Kidney epithelial cell (primary cell): ENCODE results near the gene AGXT2. TPM values are rescaled to one million over a fixed set of nuclear protein-coding genes. Genes with fewer than 3 reads are reported as not detected.

Experiments
- DNase-seq: peaks from one replicate; pipeline ENCODE4 v3.0.0-alpha.2; 2010; ENCODE audit warnings: low read depth
- H3K27me3 ChIP-seq: 2 replicates; pipeline ENCODE4 v1.6.0; 2011; ENCODE audit warnings: low read length; ENCODE audit not compliant: control insufficient read depth, insufficient read depth
- H3K36me3 ChIP-seq: 2 replicates; pipeline ENCODE4 v1.5.1; 2011; ENCODE audit warnings: low read length; ENCODE audit not compliant: control insufficient read depth, insufficient read depth
- H3K4me3 ChIP-seq: 2 replicates; pipeline ENCODE4 v1.5.1; 2011; ENCODE audit warnings: low read depth, mild to moderate bottlenecking, control low read depth, low read length
- total RNA-seq: library from RNA; depleted of rRNA; stranded (reverse); fragments of >200 nt; gene quantifications from 2 replicates; pipeline ENCODE4 v1.2.3, GENCODE V29; 2015
- TF ChIP-seq, protein P1 (sequence below): IDR thresholded peaks from 2 replicates; pipeline ENCODE4 v1.5.1; 2011; ENCODE audit warnings: mild to moderate bottlenecking, moderate library complexity, low read length, control low read depth, inconsistent platforms; ENCODE audit not compliant: insufficient read depth, poor library complexity, severe bottlenecking

AGXT2 gene
- total RNA-seq, 1 donor from 2014 or later, result not detected

DNA sequence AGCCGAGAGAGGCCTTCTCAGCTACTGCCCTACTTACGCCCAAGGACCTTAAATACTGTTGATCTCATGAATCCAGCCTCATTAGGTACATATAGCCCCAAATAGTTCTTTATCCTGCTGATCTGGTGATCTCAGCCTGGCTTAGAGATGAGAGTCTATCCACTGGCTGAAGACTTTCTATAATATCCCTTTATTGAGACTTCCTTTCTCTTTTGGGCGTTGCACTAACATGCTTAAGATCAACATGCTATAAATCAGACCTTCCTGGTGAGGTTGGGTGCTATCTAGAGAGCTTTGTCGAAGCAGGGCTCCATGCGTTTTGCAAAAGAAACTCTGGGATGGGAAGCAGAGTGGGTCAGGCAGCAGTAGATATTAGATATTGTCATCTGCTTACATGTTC, 44.0 kb upstream of the AGXT2 start:
- Histone ChIP-seq H3K36me3 (no peaks in the 10 kb centered on the region), H3K4me3 (no peak overlapping the region), H3K27me3 (no peaks in the 10 kb centered on the region)
- TF ChIP-seq, protein P1, sequence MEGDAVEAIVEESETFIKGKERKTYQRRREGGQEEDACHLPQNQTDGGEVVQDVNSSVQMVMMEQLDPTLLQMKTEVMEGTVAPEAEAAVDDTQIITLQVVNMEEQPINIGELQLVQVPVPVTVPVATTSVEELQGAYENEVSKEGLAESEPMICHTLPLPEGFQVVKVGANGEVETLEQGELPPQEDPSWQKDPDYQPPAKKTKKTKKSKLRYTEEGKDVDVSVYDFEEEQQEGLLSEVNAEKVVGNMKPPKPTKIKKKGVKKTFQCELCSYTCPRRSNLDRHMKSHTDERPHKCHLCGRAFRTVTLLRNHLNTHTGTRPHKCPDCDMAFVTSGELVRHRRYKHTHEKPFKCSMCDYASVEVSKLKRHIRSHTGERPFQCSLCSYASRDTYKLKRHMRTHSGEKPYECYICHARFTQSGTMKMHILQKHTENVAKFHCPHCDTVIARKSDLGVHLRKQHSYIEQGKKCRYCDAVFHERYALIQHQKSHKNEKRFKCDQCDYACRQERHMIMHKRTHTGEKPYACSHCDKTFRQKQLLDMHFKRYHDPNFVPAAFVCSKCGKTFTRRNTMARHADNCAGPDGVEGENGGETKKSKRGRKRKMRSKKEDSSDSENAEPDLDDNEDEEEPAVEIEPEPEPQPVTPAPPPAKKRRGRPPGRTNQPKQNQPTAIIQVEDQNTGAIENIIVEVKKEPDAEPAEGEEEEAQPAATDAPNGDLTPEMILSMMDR, result no peak
- DNase-seq, result no peak

DNA sequence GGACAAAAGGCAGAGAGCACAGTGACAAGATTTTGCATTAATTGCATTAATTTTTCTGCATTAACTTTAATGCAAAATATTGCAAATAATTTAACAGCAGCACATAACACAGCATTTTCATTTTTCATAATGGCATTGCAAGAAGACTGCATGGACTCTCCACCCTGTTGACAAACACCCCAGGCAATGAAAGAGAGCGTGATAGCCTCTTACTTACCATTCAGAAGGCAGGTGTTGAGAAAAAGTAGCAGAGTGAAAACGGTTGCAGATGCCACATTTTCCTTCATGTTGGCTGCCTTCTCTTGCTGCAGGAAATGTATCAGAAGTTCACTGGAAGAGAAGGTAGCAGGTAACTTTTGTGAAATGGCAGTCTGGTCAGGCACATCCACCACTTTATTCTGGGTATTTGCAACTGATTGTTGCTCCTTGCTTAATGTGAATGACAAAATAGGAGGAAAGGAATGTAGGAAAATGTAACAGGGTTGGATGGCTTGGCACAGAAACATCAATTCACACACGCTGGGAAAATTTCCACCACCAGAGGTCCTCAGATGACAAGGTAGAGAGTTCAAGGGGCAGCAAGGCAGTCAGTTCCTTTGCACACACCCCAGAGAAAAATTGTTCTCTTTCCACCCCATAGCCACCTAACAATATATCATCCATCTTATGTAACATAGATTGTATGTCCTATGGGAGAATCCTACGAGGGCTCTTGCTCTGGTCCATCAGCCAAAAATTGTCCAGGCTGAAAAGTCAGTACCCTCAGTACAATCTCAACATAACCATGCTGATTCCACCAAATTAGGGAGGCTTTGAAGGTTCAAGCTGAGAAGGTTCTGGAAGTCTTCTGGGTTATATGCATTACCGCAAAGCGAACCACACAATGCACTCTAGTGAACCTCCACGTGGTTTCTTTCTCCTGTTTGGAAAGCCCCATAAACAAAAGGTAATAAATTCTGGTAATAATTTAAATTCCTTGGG, 41.9 kb upstream of the AGXT2 start:
- H3K27me3 ChIP-seq, result no peaks in the 10 kb centered on the region
- no peaks in the 10 kb centered on the region for H3K36me3 ChIP-seq
- peak; percentile 19 for DNase-seq
- TF ChIP-seq, protein P1, result peak; percentile 82
- no peak overlapping the region for H3K4me3 ChIP-seq

DNA sequence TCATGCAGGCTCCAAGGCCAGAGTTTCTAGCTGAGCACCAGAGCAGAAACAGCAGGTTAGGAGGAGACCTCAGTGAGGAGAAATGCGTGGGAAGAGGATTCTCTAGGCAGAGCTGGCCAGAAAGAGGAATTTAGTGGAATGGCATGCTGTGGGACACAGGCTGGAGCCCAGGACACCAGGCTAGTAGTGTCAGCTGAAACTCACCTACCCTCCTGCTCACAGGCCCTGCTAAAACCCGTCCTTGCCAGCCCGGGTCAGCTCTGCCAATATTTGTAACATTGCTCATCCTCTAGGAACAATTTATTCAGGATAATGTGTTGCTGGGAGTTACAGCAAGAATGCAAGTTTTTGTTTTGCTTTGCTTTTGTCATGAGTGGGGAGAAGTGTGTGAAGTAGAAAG, 40.2 kb upstream of the AGXT2 start:
- H3K27me3 ChIP-seq, result no peaks in the 10 kb centered on the region
- TF ChIP-seq, protein P1, result no peak
- H3K4me3 ChIP-seq, result no peak overlapping the region
- no peaks in the 10 kb centered on the region for H3K36me3 ChIP-seq
- peak; percentile 0 for DNase-seq

GRCh38 chr5:35083150-35083549, 35.4 kb upstream of the AGXT2 start:
- H3K27me3 ChIP-seq, result no peaks in the 10 kb centered on the region
- DNase-seq, result no peak
- H3K4me3 ChIP-seq, result no peak overlapping the region
- no peaks in the 10 kb centered on the region for H3K36me3 ChIP-seq
- TF ChIP-seq, protein P1, result no peak

DNA sequence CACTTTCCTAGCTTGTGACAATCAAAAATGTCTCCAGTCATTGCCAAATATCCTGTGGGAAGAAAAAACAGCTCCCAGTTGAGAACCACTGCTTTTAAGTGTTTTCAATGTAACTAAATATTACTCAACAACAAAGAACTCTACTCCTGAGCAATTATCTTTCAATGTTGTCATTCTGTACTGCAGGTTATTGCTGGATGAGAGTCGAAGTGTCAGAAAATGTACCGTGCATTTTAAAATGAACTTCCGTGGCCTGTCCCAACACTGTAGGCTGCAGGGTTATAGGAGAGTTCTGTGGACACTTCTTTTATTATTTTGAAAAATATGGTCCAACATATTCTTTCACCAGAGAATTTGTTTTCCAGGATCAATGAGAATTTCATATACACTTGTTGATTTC, 34.8 kb upstream of the AGXT2 start:
- no peak for DNase-seq
- no peaks in the 10 kb centered on the region for H3K36me3 ChIP-seq
- no peaks in the 10 kb centered on the region for H3K27me3 ChIP-seq
- TF ChIP-seq, protein P1, result no peak
- no peak overlapping the region for H3K4me3 ChIP-seq
